Type B pancreatic cell (in vitro differentiated cells): ENCODE measurements around the gene TTLL12. TPM values are rescaled to one million over a fixed set of nuclear protein-coding genes. Genes with fewer than 3 reads are reported as not detected.

ENCODE experiments used
- DNase-seq: peaks from one replicate; pipeline ENCODE4 v3.0.0; 2021; ENCODE audit warnings: mixed read lengths; ENCODE audit not compliant: unreplicated experiment; ENCODE audit errors: extremely low spot score
- H3K27ac Mint-ChIP-seq: 2 replicates; pipeline ENCODE4 v1.8.0; 2021; ENCODE audit warnings: mild to moderate bottlenecking, mixed read lengths
- H3K27me3 Mint-ChIP-seq: 2 replicates; pipeline ENCODE4 v1.8.0; 2021; ENCODE audit warnings: mixed read lengths
- H3K36me3 Mint-ChIP-seq: 2 replicates; pipeline ENCODE4 v1.8.0; 2021; ENCODE audit warnings: mixed read lengths
- H3K4me1 Mint-ChIP-seq: one replicate; pipeline ENCODE4 v1.8.0; 2021; ENCODE audit warnings: mixed read lengths; ENCODE audit not compliant: unreplicated experiment
- H3K4me3 Mint-ChIP-seq: 2 replicates; pipeline ENCODE4 v1.8.0; 2021; ENCODE audit warnings: mild to moderate bottlenecking, mixed read lengths
- H3K9me3 Mint-ChIP-seq: 2 replicates; pipeline ENCODE4 v1.8.0; 2021; ENCODE audit warnings: mixed read lengths
- CTCF ChIP-seq: fragments of 200-600 bp; sonication (generic); conservative IDR thresholded peaks from 2 replicates; pipeline ENCODE4 v1.5.0; 2021; ENCODE audit warnings: antibody characterized with exemption, mild to moderate bottlenecking
- total RNA-seq: library from RNA; stranded (reverse); gene quantifications from 2 replicates; pipeline ENCODE4 v1.2.1, GENCODE V29; 2021; ENCODE audit warnings: low replicate concordance

TTLL12 gene
- total RNA-seq, 1 donor from 2014 or later, result 57.3 TPM

- H3K4me3 Mint-ChIP-seq, result no peak overlapping the region
Observed at GRCh38 chr22:43227239-43227630, 40.3 kb upstream of the TTLL12 start.

GRCh38 chr22:43226377-43227238 lies 39.7 kb upstream of the TTLL12 start:
- Mint-ChIP-seq H3K4me1 (peaks cover 33% of the 10 kb centered on the region), H3K4me3 (no peak overlapping the region), H3K27ac (peak overlapping the region; percentile 25), H3K27me3 (peaks cover 25% of the 10 kb centered on the region), H3K9me3 (no peaks in the 10 kb centered on the region), H3K36me3 (no peaks in the 10 kb centered on the region)
- TF ChIP-seq CTCF, result peak; percentile 47
- no peak for DNase-seq

More at GRCh38 chr22:43227239-43227630, 40.3 kb upstream of the TTLL12 start:
- peaks cover 33% of the 10 kb centered on the region for H3K4me1 Mint-ChIP-seq
- no peaks in the 10 kb centered on the region for H3K9me3 Mint-ChIP-seq
- peaks cover 25% of the 10 kb centered on the region for H3K27me3 Mint-ChIP-seq
- DNase-seq, result no peak
- TF ChIP-seq CTCF, result no peak
- no peak overlapping the region for H3K27ac Mint-ChIP-seq
- no peaks in the 10 kb centered on the region for H3K36me3 Mint-ChIP-seq

- Mint-ChIP-seq H3K4me1 (peaks cover 27% of the 10 kb centered on the region), H3K4me3 (no peak overlapping the region), H3K9me3 (no peaks in the 10 kb centered on the region), H3K27me3 (peaks cover 20% of the 10 kb centered on the region), H3K27ac (peak overlapping the region; percentile 25), H3K36me3 (no peaks in the 10 kb centered on the region)
- TF ChIP-seq CTCF, result no peak
- no peak for DNase-seq
Observed at GRCh38 chr22:43225609-43226008, 38.7 kb upstream of the TTLL12 start.

GRCh38 chr22:43222987-43223386 lies 36.1 kb upstream of the TTLL12 start:
- Mint-ChIP-seq H3K4me3 (no peak overlapping the region), H3K27ac (no peak overlapping the region), H3K4me1 (peaks cover 20% of the 10 kb centered on the region)

GRCh38 chr22:43222262-43222661 lies 35.3 kb upstream of the TTLL12 start:
- H3K27ac Mint-ChIP-seq, result no peak overlapping the region
- no peaks in the 10 kb centered on the region for H3K9me3 Mint-ChIP-seq
- no peak for TF ChIP-seq CTCF
- H3K4me3 Mint-ChIP-seq, result no peak overlapping the region
- no peak for DNase-seq
- peaks cover 2% of the 10 kb centered on the region for H3K36me3 Mint-ChIP-seq
- peaks cover 15% of the 10 kb centered on the region for H3K27me3 Mint-ChIP-seq
- peaks cover 20% of the 10 kb centered on the region for H3K4me1 Mint-ChIP-seq

More at GRCh38 chr22:43222987-43223386, 36.1 kb upstream of the TTLL12 start:
- Mint-ChIP-seq H3K9me3 (no peaks in the 10 kb centered on the region), H3K27me3 (peaks cover 16% of the 10 kb centered on the region), H3K36me3 (no peaks in the 10 kb centered on the region)
- no peak for DNase-seq
- TF ChIP-seq CTCF, result no peak
